Ovary (tissue), 9 donors: ENCODE measurements around the gene PRDM16. TPM values are rescaled to one million over a fixed set of nuclear protein-coding genes. Genes with fewer than 3 reads are reported as not detected.

Source experiments
- DNase-seq, 5 donors: peaks; one replicate each; pipeline ENCODE4 v3.0.0-alpha.2; 2019 to 2020
- H3K27ac ChIP-seq, 2 donors: fragments of 200-600 bp; one replicate each; pipeline versions ENCODE4 v1.5.1 to v1.8.0; 2019 to 2022
- H3K27me3 ChIP-seq: fragments of 200-600 bp; one replicate; pipeline ENCODE4 v1.8.0; 2022
- H3K36me3 ChIP-seq: fragments of 200-600 bp; sonication (generic); one replicate; pipeline ENCODE4 v1.5.1; 2019
- H3K4me1 ChIP-seq: one replicate; pipeline ENCODE4 v1.8.1; 2013; ENCODE audit warnings: mild to moderate bottlenecking, moderate library complexity; ENCODE audit not compliant: insufficient read depth
- H3K4me3 ChIP-seq: fragments of 200-600 bp; sonication (generic); one replicate; pipeline ENCODE4 v1.5.1; 2017
- H3K9me3 ChIP-seq, 2 donors: fragments of 200-600 bp in 1 of 2; sonication (generic) in 1 of 2; one replicate each; pipeline versions ENCODE4 v1.5.1 to v1.8.1; 2013 to 2019; ENCODE audit warnings: mild to moderate bottlenecking in 1 of 2, moderate library complexity in 1 of 2
- CTCF ChIP-seq, 3 donors: fragments of 450-650 bp in 2 of 3; fragments of 200-600 bp in 1 of 3; IDR thresholded peaks; one replicate each; pipeline versions ENCODE4 v1.5.1 to v1.8.0; 2016 to 2022; ENCODE audit warnings: antibody characterized with exemption in 3 of 3, mild to moderate bottlenecking in 1 of 3
- EP300 ChIP-seq: sonication (generic); formaldehyde crosslinking; IDR thresholded peaks from one replicate; pipeline ENCODE4 v1.6.1; 2017; ENCODE audit warnings: antibody characterized with exemption
- POLR2A ChIP-seq: fragments of 450-650 bp; IDR thresholded peaks from one replicate; pipeline ENCODE4 v1.6.1; 2017; ENCODE audit warnings: antibody characterized with exemption, mild to moderate bottlenecking, moderate library complexity
- WGBS, 3 donors: extraction: QIAGEN DNeasy Blood & Tissue Kit in 1 of 3; methylation state at CpG; one replicate each; pipeline versions ENCODE4 v1.1.5 to v1.1.7; 2013 to 2017; 5-methylcytosine and 5-hydroxymethylcytosine counted together
- intact Hi-C, 4 donors: fragments of 100-400 bp; cut with DNase I; formaldehyde crosslinking; loops; one replicate each; pipeline versions ENCODE4 v1.11.0 to v1.15.1; 2022 to 2023
- polyA plus RNA-seq, 2 donors: library from polyadenylated mRNA; stranded (reverse); fragments of 200-250 nt in 1 of 2; fragments of 350-450 nt in 1 of 2; fragmentation: Illumina TruSeq in 1 of 2; extraction: RNeasy Lipid Tissue Mini Kit (QIAGEN cat#74804) in 1 of 2; gene quantifications; one replicate each; pipeline ENCODE4 v1.2.3, GENCODE V29; 2013 to 2014
- total RNA-seq, 7 donors: library from RNA; depleted of rRNA in 2 of 7; stranded (reverse); fragments of >200 nt in 2 of 7; fragmentation: NEBNext Ultra II Directional in 3 of 7; extraction: Animal tissue kit (Norgen Biotek cat#: 25700) in 3 of 7; gene quantifications; one replicate each; pipeline versions ENCODE4 v1.1.0 to v1.2.4, GENCODE V29; 2016 to 2023
- donor health status: DM: no; HTN: no; CAD: no; lungs with moderate emphysema.
- donor health status: DM: no; HTN: no; CAD: no.
- donor health status: Bipolar disorder and iron deficiency.
- donor health status: DM: yes; HTN: yes; CAD: no.
- donor health status: DM: no; HTN: no; CAD: no.
- donor health status: DM: yes; HTN: yes; CAD: no.

PRDM16 gene
- total and polyA plus RNA-seq, 9 donors: 1.1 to 17.3 (median 3.9) TPM

DNA sequence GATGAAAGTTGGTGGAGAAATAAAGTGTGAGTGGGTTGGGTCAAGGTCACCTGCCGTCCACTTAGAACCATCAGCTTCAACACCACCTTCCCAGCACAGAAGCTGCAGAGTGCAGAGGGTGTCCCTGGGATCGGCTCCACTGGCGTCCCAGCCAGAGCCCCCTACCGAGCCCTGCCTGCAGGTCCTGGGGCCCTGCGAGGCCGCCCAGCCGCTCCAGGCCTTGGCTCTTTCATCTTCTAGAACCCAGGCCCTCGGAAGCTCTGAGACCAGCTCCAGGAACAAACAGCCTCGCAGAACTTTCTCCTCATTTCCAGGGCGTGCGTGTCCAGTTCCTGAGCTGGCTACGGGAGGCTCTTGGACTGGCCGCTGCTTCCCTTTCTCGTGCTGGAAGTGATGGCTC is 166.0 kb downstream of the PRDM16 start:
- Histone ChIP-seq H3K27ac (no peak overlapping the region), H3K4me1 (peaks cover 6% of the 10 kb centered on the region), H3K4me3 (no peak overlapping the region), H3K9me3 (peaks cover 0 to 3% of the 10 kb centered on the region in 2 donors), H3K36me3 (no peaks in the 10 kb centered on the region), H3K27me3 (no peaks in the 10 kb centered on the region)
- 89 to 97% (median 90%) methylated on average over 14 of the region's 14 CpGs for WGBS, 3 donors
- TF ChIP-seq CTCF (IDR thresholded peaks at IDR 0.05) (no peak), EP300 (no peak), POLR2A (no peak)
- intact Hi-C loops: no loop called here
- DNase-seq: no peak

DNA sequence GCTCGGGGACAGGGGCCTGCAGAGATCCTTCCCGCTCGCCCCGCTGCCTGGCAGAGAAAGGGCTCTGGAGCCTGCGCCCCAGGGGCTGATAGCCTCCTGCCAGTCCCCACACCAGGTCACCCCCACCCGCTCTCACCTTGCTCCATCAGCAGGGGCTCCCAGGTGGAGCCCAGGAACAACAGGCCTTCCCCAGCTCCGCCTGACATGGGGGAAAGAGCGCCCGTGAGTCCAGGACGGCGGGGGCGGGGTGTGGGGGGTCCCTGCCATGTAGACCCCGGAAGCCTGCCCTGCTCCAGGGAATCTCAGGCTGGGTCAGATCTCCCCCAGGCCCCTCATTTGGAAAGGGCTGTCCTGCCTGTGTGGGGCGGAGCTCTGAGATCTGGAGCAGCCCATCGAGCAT is 166.5 kb downstream of the PRDM16 start:
- Histone ChIP-seq H3K27me3 (no peaks in the 10 kb centered on the region), H3K36me3 (no peaks in the 10 kb centered on the region), H3K27ac (no peak overlapping the region), H3K9me3 (peaks cover 0 to 3% of the 10 kb centered on the region in 2 donors), H3K4me1 (peaks cover 6% of the 10 kb centered on the region), H3K4me3 (no peak overlapping the region)
- intact Hi-C loops: no loop called here
- TF ChIP-seq EP300: no peak
- no peak for TF ChIP-seq POLR2A
- no peak for TF ChIP-seq CTCF (IDR thresholded peaks at IDR 0.05)
- 87 to 91% (median 91%) methylated on average over 15 of the region's 15 CpGs for WGBS, 3 donors
- DNase-seq: no peak

DNA sequence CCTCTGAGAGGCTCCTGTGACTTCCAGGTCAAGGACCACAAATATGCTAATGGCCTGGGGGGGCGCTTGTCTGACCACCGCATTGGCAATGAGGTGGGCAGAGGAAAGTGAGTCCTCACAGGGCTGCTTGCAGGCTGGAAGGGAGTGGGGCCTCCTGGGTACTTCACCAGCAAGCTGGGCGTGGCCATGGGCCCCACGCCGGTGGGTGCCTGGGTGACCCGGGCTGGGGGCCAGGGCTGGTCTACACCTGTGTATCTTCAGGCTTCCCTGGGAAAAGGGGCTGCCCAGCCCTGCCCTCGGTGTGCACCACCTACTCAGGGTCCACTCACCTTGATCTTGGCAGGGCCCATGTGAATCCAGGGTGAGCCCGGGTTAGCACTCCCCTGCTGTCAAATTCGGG is 167.4 kb downstream of the PRDM16 start:
- no peaks in the 10 kb centered on the region for H3K36me3 ChIP-seq
- H3K4me3 ChIP-seq: no peak overlapping the region
- H3K4me1 ChIP-seq: peaks cover 4% of the 10 kb centered on the region
- intact Hi-C loops: no loop called here
- no peak overlapping the region for H3K27ac ChIP-seq
- 82 to 90% (median 87%) methylated on average over 7 to 9 of the region's 9 CpGs for WGBS, 3 donors
- H3K9me3 ChIP-seq: peaks cover 0 to 3% of the 10 kb centered on the region in 2 donors
- DNase-seq: no peak
- H3K27me3 ChIP-seq: no peaks in the 10 kb centered on the region
- TF ChIP-seq CTCF (IDR thresholded peaks at IDR 0.05) (no peak), POLR2A (no peak), EP300 (no peak)

- no peak for TF ChIP-seq CTCF (IDR thresholded peaks at IDR 0.05)
- no peak for TF ChIP-seq EP300
- TF ChIP-seq POLR2A: no peak
These were observed 168.0 kb downstream of the PRDM16 start for GRCh38 chr1:3236955-3237354.

DNA sequence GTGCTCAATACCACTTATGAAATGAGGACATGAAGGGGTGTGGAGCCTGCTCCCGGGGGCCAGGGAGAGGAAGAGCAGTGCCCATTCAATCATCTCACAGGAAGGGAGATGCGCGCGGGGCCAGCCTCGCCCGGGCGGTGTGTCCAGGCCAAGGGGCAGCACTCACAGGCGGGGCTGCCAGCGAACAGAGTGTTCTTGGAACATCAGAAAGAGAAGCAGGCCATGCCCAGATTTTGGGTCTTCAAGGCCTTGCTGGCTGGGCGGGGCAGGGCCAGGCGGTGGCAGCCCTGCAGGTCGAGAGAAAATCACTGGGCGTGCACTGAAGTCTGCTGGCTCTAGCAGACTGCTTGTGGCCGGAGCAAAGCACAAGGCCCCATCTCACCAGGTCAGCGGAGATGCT is 168.6 kb downstream of the PRDM16 start:
- no peak overlapping the region for H3K27ac ChIP-seq
- no peak overlapping the region for H3K4me3 ChIP-seq
- no peaks in the 10 kb centered on the region for H3K36me3 ChIP-seq
- no peaks in the 10 kb centered on the region for H3K27me3 ChIP-seq
- H3K9me3 ChIP-seq: peaks cover 0 to 3% of the 10 kb centered on the region in 2 donors
- no peak for DNase-seq
- H3K4me1 ChIP-seq: peaks cover 2% of the 10 kb centered on the region
- TF ChIP-seq POLR2A (no peak), EP300 (no peak), CTCF (IDR thresholded peaks at IDR 0.05) (no peak)
- 90 to 93% (median 92%) methylated on average over 15 of the region's 15 CpGs for WGBS, 3 donors
- intact Hi-C loops: no loop called here

More at GRCh38 chr1:3236955-3237354, 168.0 kb downstream of the PRDM16 start:
- Histone ChIP-seq H3K4me3 (no peak overlapping the region), H3K27ac (no peak overlapping the region), H3K27me3 (no peaks in the 10 kb centered on the region), H3K36me3 (no peaks in the 10 kb centered on the region), H3K9me3 (peaks cover 0 to 3% of the 10 kb centered on the region in 2 donors), H3K4me1 (peaks cover 2% of the 10 kb centered on the region)
- DNase-seq: no peak
- intact Hi-C loops: no loop called here
- 81 to 88% (median 87%) methylated on average over 7 of the region's 7 CpGs for WGBS, 3 donors
